Measurements from ENCODE around the gene SLC12A4.

GRCh38 chr16:67907397-67908180 lies 60.8 kb downstream of the SLC12A4 start:
- TF ChIP-seq POLR2A (IDR thresholded peaks at IDR 0.05; ENCODE audit: low read depth) (no peak), CTCF (IDR thresholded peaks at IDR 0.05) (no peak)
